ENCODE data around the gene TMEM150B. TPM values are rescaled to one million over a fixed set of nuclear protein-coding genes. Genes with fewer than 3 reads are reported as not detected.

TMEM150B gene
- total RNA-seq, 1 donor from 2014 or later = not detected

DNA sequence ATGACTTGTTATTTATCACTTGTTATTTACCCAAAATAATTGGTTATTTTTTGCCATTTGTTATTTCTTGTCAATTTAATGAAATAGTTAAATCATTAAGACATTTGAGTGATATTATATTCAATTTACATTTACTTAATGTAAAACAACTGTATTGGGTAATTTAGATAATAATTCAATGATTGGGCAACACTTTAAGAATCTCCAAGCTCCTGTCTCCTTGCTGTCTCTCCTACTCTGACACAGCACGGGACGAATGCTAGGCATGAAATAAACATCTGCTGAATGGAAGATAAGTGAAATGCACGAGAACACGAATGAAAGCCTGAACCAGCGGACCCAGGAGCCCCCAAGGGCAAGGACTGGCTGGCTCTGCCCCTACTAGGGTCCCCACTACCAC is 60.6 kb downstream of the TMEM150B start:
- H3K9me3 Mint-ChIP-seq (ENCODE audit: unreplicated experiment) = peaks cover 2% of the 10 kb centered on the region
- H3K36me3 ChIP-seq (ENCODE audit: insufficient read depth, low read length) = no peaks in the 10 kb centered on the region
- DNase-seq (ENCODE audit: low read depth) = no peak

More for the DNA sequence above, 60.6 kb downstream of the TMEM150B start:
- Histone ChIP-seq H3K9ac (ENCODE audit: low read length) (no peak overlapping the region), H3K27ac (ENCODE audit: low read depth, low read length) (no peak overlapping the region), H2AFZ (ENCODE audit: low read depth, low read length) (no peak overlapping the region), H3K4me3 (ENCODE audit: insufficient read depth, low read depth, low read length) (no peak overlapping the region), H3K9me3 (ENCODE audit: insufficient read depth, low read depth, low read length) (peaks cover 4% of the 10 kb centered on the region), H3K4me2 (ENCODE audit: low read length) (no peak overlapping the region), H3K27me3 (ENCODE audit: insufficient read depth, low read length) (no peaks in the 10 kb centered on the region), H3K79me2 (ENCODE audit: insufficient read depth, low read length) (peaks cover 5% of the 10 kb centered on the region), H3K4me1 (ENCODE audit: insufficient read depth, low read length) (peaks cover 4% of the 10 kb centered on the region), H4K20me1 (ENCODE audit: insufficient read depth, low read length) (peaks cover 6% of the 10 kb centered on the region)
- Mint-ChIP-seq H3K27ac (ENCODE audit: unreplicated experiment) (no peak overlapping the region), H3K4me3 (ENCODE audit: unreplicated experiment) (no peak overlapping the region), H3K36me3 (ENCODE audit: low read depth, unreplicated experiment) (peaks cover 10% of the 10 kb centered on the region), H3K27me3 (ENCODE audit: low read depth, unreplicated experiment) (no peaks in the 10 kb centered on the region), H3K4me1 (ENCODE audit: low read depth, unreplicated experiment) (peaks cover 3% of the 10 kb centered on the region)
- no peak for TF ChIP-seq EZH2 (IDR thresholded peaks at IDR 0.05; ENCODE audit: insufficient read depth, low read length)
- TF ChIP-seq, protein P1, sequence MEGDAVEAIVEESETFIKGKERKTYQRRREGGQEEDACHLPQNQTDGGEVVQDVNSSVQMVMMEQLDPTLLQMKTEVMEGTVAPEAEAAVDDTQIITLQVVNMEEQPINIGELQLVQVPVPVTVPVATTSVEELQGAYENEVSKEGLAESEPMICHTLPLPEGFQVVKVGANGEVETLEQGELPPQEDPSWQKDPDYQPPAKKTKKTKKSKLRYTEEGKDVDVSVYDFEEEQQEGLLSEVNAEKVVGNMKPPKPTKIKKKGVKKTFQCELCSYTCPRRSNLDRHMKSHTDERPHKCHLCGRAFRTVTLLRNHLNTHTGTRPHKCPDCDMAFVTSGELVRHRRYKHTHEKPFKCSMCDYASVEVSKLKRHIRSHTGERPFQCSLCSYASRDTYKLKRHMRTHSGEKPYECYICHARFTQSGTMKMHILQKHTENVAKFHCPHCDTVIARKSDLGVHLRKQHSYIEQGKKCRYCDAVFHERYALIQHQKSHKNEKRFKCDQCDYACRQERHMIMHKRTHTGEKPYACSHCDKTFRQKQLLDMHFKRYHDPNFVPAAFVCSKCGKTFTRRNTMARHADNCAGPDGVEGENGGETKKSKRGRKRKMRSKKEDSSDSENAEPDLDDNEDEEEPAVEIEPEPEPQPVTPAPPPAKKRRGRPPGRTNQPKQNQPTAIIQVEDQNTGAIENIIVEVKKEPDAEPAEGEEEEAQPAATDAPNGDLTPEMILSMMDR (IDR thresholded peaks at IDR 0.05; ENCODE audit: insufficient read depth, low read depth, low read length) = no peak
- FAIRE-seq = no peak

Other genes starting within 250 kb of the TMEM150B start
- 7.6 and 9.2 TPM in 2 replicates for gene EPS8L1, start 249.5 kb downstream of the TMEM150B start, total RNA-seq
- gene PPP1R12C, start 207.7 kb downstream of the TMEM150B start, total RNA-seq = 79.7 and 86.2 TPM in 2 replicates
- 7.1 and 8.3 TPM in 2 replicates for gene TNNT1, start 176.1 kb downstream of the TMEM150B start, total RNA-seq
- gene TNNI3, start 167.6 kb downstream of the TMEM150B start, total RNA-seq = not detected in 2 replicates
- 1.3 and 1.8 TPM in 2 replicates for gene DNAAF3, start 158.7 kb downstream of the TMEM150B start, total RNA-seq
- 1.1 and 1.9 TPM in 2 replicates for gene SYT5, start 145.1 kb downstream of the TMEM150B start, total RNA-seq
- gene PTPRH, start 115.8 kb downstream of the TMEM150B start, total RNA-seq = 0.99 and 1.0 TPM in 2 replicates
- 2.7 and 3.9 TPM in 2 replicates for gene TMEM86B, start 96.6 kb downstream of the TMEM150B start, total RNA-seq
- 73.8 and 75.2 TPM in 2 replicates for gene PPP6R1, start 66.3 kb downstream of the TMEM150B start, total RNA-seq
- gene HSPBP1, start 45.2 kb downstream of the TMEM150B start, total RNA-seq = 34.8 and 39.8 TPM in 2 replicates
- 17.6 and 18.8 TPM in 2 replicates for gene BRSK1, start 41.3 kb downstream of the TMEM150B start, total RNA-seq
- 14.6 and 16.0 TPM in 2 replicates for gene KMT5C, start 14.5 kb upstream of the TMEM150B start, total RNA-seq
- 0.50 TPM in 2 replicates for gene COX6B2, start 29.4 kb upstream of the TMEM150B start, total RNA-seq
- 0.10 and 0.20 TPM in 2 replicates for gene GARIN5B, start 37.9 kb upstream of the TMEM150B start, total RNA-seq
- gene IL11, start 45.1 kb upstream of the TMEM150B start, total RNA-seq = 183 and 202 TPM in 2 replicates
- gene TMEM190, start 51.5 kb upstream of the TMEM150B start, total RNA-seq = 2.5 TPM in 2 replicates
- 1.4 and 2.1 TPM in 2 replicates for gene TMEM238, start 59.0 kb upstream of the TMEM150B start, total RNA-seq
- gene RPL28, start 60.6 kb upstream of the TMEM150B start, total RNA-seq = 2,006 and 2,072 TPM in 2 replicates
- gene UBE2S, start 82.4 kb upstream of the TMEM150B start, total RNA-seq = 107 and 116 TPM in 2 replicates
- gene SHISA7, start 118.0 kb upstream of the TMEM150B start, total RNA-seq = 0.09 TPM in 1 of 2 replicates, not detected in the other
- 58.8 and 61.6 TPM in 2 replicates for gene ISOC2, start 136.3 kb upstream of the TMEM150B start, total RNA-seq
- gene C19orf85, start 139.4 kb upstream of the TMEM150B start, total RNA-seq = not detected in 2 replicates
- 9.9 and 11.9 TPM in 2 replicates for gene ZNF628, start 151.3 kb upstream of the TMEM150B start, total RNA-seq
- 68.7 and 71.2 TPM in 2 replicates for gene NAT14, start 159.8 kb upstream of the TMEM150B start, total RNA-seq
- gene SSC5D, start 163.1 kb upstream of the TMEM150B start, total RNA-seq = 46.8 and 66.1 TPM in 2 replicates
- gene SBK2, start 211.8 kb upstream of the TMEM150B start, total RNA-seq = 2.5 and 4.2 TPM in 2 replicates
- 0.34 and 0.91 TPM in 2 replicates for gene SBK3, start 220.2 kb upstream of the TMEM150B start, total RNA-seq

Measured in astrocyte (in vitro differentiated cells and primary cell).